K562 (cell line): ENCODE measurements around the gene EIF2S2. TPM values are rescaled to one million over a fixed set of nuclear protein-coding genes. Genes with fewer than 3 reads are reported as not detected.

Source experiments
- ATAC-seq: fragments of 200-7000 bp; cut with Tn5 transposase; 3 replicates; pipeline ENCODE4 v1.9.1; 2020; ENCODE audit warnings: moderate library complexity
- BruUV-seq: library from RNA; stranded (reverse); fragments of 400-500 nt; replicated peaks from 2 replicates; lab custom pipeline; 2021; lab: Mats Ljungman, UMichigan
- CTCF ChIA-PET: fragments of 300-600 bp; formaldehyde crosslinking; extraction: SDS; loops from one replicate; lab custom pipeline; 2021; ENCODE audit warnings: low intra/inter-chr PET ratio; lab: Yijun Ruan, JAX
- POLR2A ChIA-PET: fragments of 300-600, 350-650 bp; sonication (Branson Sonifier 250); formaldehyde crosslinking; extraction: SDS; loops from one replicate; lab custom pipeline; 2021; ENCODE audit warnings: antibody characterized with exemption, inconsistent platforms; lab: Yijun Ruan, JAX
- DNase-seq, 4 experiments: peaks; one replicate each; pipeline versions ENCODE4 v3.0.0 to v3.0.0-alpha.2; 2011 to 2018; ENCODE audit warnings: low spot score in 3 of 4, mixed read lengths in 3 of 4; ENCODE audit errors: extremely low read depth in 1 of 4
- FAIRE-seq: peaks from 2 replicates; lab custom pipeline; 2011; peaks lifted over from hg19 to GRCh38; lab: Jason Lieb, UNC
- H2AFZ ChIP-seq: 2 replicates; pipeline ENCODE4 v1.6.0; 2011; ENCODE audit warnings: low read depth, low read length, control low read depth, inconsistent platforms
- H3K27ac ChIP-seq: fragments of 200-600 bp; 3 replicates; pipeline ENCODE4 v1.8.0; 2011; ENCODE audit warnings: low read depth, mild to moderate bottlenecking, control low read depth, inconsistent platforms, low read length, moderate library complexity, mixed read lengths; ENCODE audit errors: extremely low read depth
- H3K27me3 ChIP-seq, 2 experiments: fragments of 300-600 bp in 1 of 2; 2 replicates in 1 of 2; 3 replicates in 1 of 2; pipeline versions ENCODE4 v1.6.0 to v1.8.0; 2011; ENCODE audit warnings: inconsistent platforms in 2 of 2, low read length in 2 of 2, mild to moderate bottlenecking in 1 of 2, mixed read lengths in 1 of 2, moderate library complexity in 1 of 2; ENCODE audit not compliant: control insufficient read depth in 2 of 2, insufficient read depth in 2 of 2
- H3K36me3 ChIP-seq: fragments of 300-600 bp; 3 replicates; pipeline ENCODE4 v1.8.0; 2011; ENCODE audit warnings: mild to moderate bottlenecking, low read length, inconsistent platforms; ENCODE audit not compliant: control insufficient read depth, insufficient read depth
- H3K4me1 ChIP-seq, 2 experiments: fragments of 200-600 bp in 1 of 2; replicated peaks in 1 of 2; 2 replicates in 1 of 2; 3 replicates in 1 of 2; pipeline versions ENCODE4 v1.5.1 to v1.8.0; 2011; ENCODE audit warnings: inconsistent platforms in 2 of 2, low read length in 2 of 2, mild to moderate bottlenecking in 1 of 2, mixed read lengths in 1 of 2, moderate library complexity in 1 of 2; ENCODE audit not compliant: control insufficient read depth in 2 of 2, insufficient read depth in 2 of 2
- H3K4me2 ChIP-seq: 2 replicates; pipeline ENCODE4 v1.6.1; 2011; ENCODE audit warnings: low read length, control low read depth, inconsistent platforms, mixed read lengths; ENCODE audit not compliant: insufficient read depth
- H3K4me3 ChIP-seq: fragments of 200-600 bp; sonication (generic), shearing (Covaris generic); 2 replicates; pipeline ENCODE4 v1.5.1; 2016; ENCODE audit warnings: control low read depth, inconsistent platforms
- H3K79me2 ChIP-seq: fragments of 200-600 bp; 3 replicates; pipeline ENCODE4 v1.8.0; 2011; ENCODE audit warnings: low read length, inconsistent platforms; ENCODE audit not compliant: control insufficient read depth, insufficient read depth
- H3K9ac ChIP-seq, 2 experiments: 2 replicates each; pipeline versions ENCODE4 v1.6.0 to v1.6.1; 2011; ENCODE audit warnings: low read depth in 2 of 2, low read length in 2 of 2, control low read depth in 1 of 2, inconsistent platforms in 1 of 2, mild to moderate bottlenecking in 1 of 2, mixed read lengths in 1 of 2; ENCODE audit not compliant: insufficient read depth in 1 of 2
- H3K9me1 ChIP-seq: one replicate; pipeline ENCODE4 v1.6.0; 2011; ENCODE audit warnings: inconsistent platforms, mild to moderate bottlenecking, low read length, moderate library complexity; ENCODE audit not compliant: control insufficient read depth, insufficient read depth
- H3K9me3 ChIP-seq: replicated peaks from 2 replicates; pipeline ENCODE4 v1.5.1; 2011; ENCODE audit warnings: low read depth, low read length, inconsistent platforms; ENCODE audit not compliant: control insufficient read depth, insufficient read depth
- H4K20me1 ChIP-seq: replicated peaks from 2 replicates; pipeline ENCODE4 v1.6.1; 2011; ENCODE audit warnings: low read length, inconsistent platforms, mixed read lengths; ENCODE audit not compliant: control insufficient read depth, insufficient read depth
- ATF1 ChIP-seq, 2 experiments: fragments of 450-650 bp in 1 of 2; IDR thresholded peaks; 2 replicates each; pipeline ENCODE4 v1.6.1; 2016; ENCODE audit warnings: missing compliant biosample characterization in 1 of 2, missing genetic modification characterization in 1 of 2
- CTBP1 ChIP-seq: fragments of 450-650 bp; IDR thresholded peaks from 2 replicates; pipeline ENCODE4 v1.6.1; 2016; ENCODE audit warnings: borderline replicate concordance
- DEAF1 ChIP-seq: fragments of 450-650 bp; formaldehyde crosslinking; IDR thresholded peaks from 2 replicates; pipeline ENCODE4 v1.4.0; 2020; ENCODE audit warnings: mild to moderate bottlenecking, moderate library complexity
- ETV1 ChIP-seq: fragments of 450-650 bp; conservative IDR thresholded peaks from 2 replicates; pipeline ENCODE4 v1.6.1; 2016; ENCODE audit warnings: missing genetic modification characterization, control low read depth, low read depth, missing compliant biosample characterization
- FOXA3 ChIP-seq, 2 experiments: fragments of 450-650 bp in 1 of 2; sonication (generic) in 1 of 2; formaldehyde crosslinking; IDR thresholded peaks in 1 of 2; conservative IDR thresholded peaks in 1 of 2; 2 replicates each; pipeline versions ENCODE4 v1.4.0 to v1.8.0; 2020 to 2022; ENCODE audit warnings: mild to moderate bottlenecking in 2 of 2, missing genetic modification reagents in 1 of 2
- MBD2 ChIP-seq: sonication (generic); IDR thresholded peaks from 2 replicates; pipeline ENCODE4 v1.6.1; 2016; ENCODE audit warnings: low read depth, borderline replicate concordance
- RBFOX2 ChIP-seq: fragments of 200-400 bp; formaldehyde crosslinking; IDR thresholded peaks from 2 replicates; pipeline ENCODE4 v1.6.1; 2017; ENCODE audit warnings: low read depth, mild to moderate bottlenecking, low read length, moderate library complexity
- RCOR1 ChIP-seq, 2 experiments: IDR thresholded peaks; 2 replicates each; pipeline ENCODE4 v1.6.1; 2012; ENCODE audit warnings: low read depth in 2 of 2, low read length in 2 of 2, borderline replicate concordance in 1 of 2, improper control_type of control experiment in 1 of 2
- RFX7 ChIP-seq: fragments of 250-450 bp; sonication (Bioruptor Pico); IDR thresholded peaks from 2 replicates; pipeline ENCODE4 v1.5.1; 2021; ENCODE audit warnings: mild to moderate bottlenecking
- TCF3 ChIP-seq: sonication (generic); formaldehyde crosslinking; IDR thresholded peaks from 2 replicates; pipeline ENCODE4 v1.4.0; 2020; ENCODE audit warnings: mild to moderate bottlenecking, missing genetic modification reagents
- ZBTB43 ChIP-seq: sonication (generic); formaldehyde crosslinking; IDR thresholded peaks from 2 replicates; pipeline ENCODE4 v1.8.0; 2023; ENCODE audit warnings: mild to moderate bottlenecking, missing genetic modification reagents
- ZNF316 ChIP-seq: fragments of 450-650 bp; IDR thresholded peaks from 2 replicates; pipeline ENCODE4 v1.6.1; 2016
- ZNF668 ChIP-seq: fragments of 250-450 bp; sonication (Bioruptor Pico); IDR thresholded peaks from 2 replicates; pipeline ENCODE4 v1.8.0; 2022; ENCODE audit warnings: mild to moderate bottlenecking, inconsistent platforms
- ZNF696 ChIP-seq: fragments of 250-450 bp; sonication (Bioruptor Pico); conservative IDR thresholded peaks from 2 replicates; pipeline ENCODE4 v1.4.0; 2020; ENCODE audit warnings: mild to moderate bottlenecking, moderate library complexity
- WGBS: fragments of 100-300 bp; shearing (Covaris generic); methylation state at CpG from one replicate; pipeline ENCODE4 v1.1.6; 2016; ENCODE audit warnings: low coverage, mixed read lengths; ENCODE audit not compliant: insufficient coverage; ENCODE audit errors: missing lambda C conversion rate; 5-methylcytosine and 5-hydroxymethylcytosine counted together
- in situ Hi-C: fragments of 300-500 bp; cut with MboI; formaldehyde crosslinking; loops from 4 replicates; pipeline ENCODE4 v1.15.0; 2018; ENCODE audit warnings: inconsistent platforms, mixed read lengths
- intact Hi-C: fragments of 100-400 bp; cut with micrococcal nuclease; formaldehyde crosslinking; loops from 2 replicates; pipeline ENCODE4 v1.14.2; 2022
- polyA plus RNA-seq, 8 experiments: library from polyadenylated mRNA; depleted of rRNA in 4 of 8; stranded (reverse) in 5 of 8; unstranded in 3 of 8; fragments of >200 nt; fragmentation: Nextera tagmentation in 2 of 8; fragmentation: Illumina TruSeq in 1 of 8; extraction: Ambion mirVana in 2 of 8; extraction: Trizol in 1 of 8; gene quantifications; 2 replicates each; pipeline versions ENCODE4 v1.2.1 to v1.2.3, GENCODE V29; 2011 to 2014; ENCODE audit warnings: inconsistent platforms in 1 of 8, missing spikeins in 1 of 8
- total RNA-seq, 7 experiments: library from RNA; depleted of rRNA in 6 of 7; stranded (reverse); fragments of >200 nt in 6 of 7; fragmentation: Illumina TruSeq in 2 of 7; extraction: Trizol in 2 of 7; gene quantifications; 2 replicates each; pipeline versions ENCODE4 v1.2.1 to v1.2.3, GENCODE V29; 2011 to 2021; ENCODE audit warnings: low replicate concordance in 1 of 7

The EIF2S2 gene
- total and polyA plus RNA-seq, 9 of the 15 experiments (the other 6 are each of a cell fraction or from before 2014, with no cell fraction given) = 79.7 to 220 (median 154) TPM

DNA sequence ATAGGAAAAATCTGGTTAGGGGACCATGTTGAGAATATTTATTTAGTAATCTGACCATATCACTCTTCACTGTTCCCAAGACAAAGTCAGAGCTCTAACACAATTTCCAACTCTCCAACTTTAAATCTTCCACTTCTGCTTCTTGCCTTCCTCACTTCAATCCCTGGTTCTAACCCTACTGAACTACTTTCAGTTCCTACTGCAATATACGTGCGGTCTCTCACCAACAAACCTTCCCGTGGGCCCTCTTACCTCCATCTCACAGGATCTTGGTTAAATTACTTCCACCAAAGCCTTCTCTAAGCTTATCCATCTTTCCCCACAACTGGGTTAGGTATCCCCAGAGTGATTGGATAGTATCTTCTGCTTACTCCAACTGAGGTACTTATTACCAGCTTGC lies 8.0 kb downstream of the EIF2S2 start:
- BruUV-seq = no TSS peak
- POLR2A ChIA-PET = interaction anchor here (0.7 to 5.3 kb wide), 4 partner anchors 8 to 21 kb away, joined by 4 to 32 read pairs (median 5); partner anchors contain the start of gene EIF2S2
- peaks cover 5% of the 10 kb centered on the region for H3K9me1 ChIP-seq
- CTCF ChIA-PET = no interaction called here
- no peaks in the 10 kb centered on the region for H3K9me3 ChIP-seq
- FAIRE-seq (no peak), ATAC-seq (no peak), DNase-seq (no peak)
- 95% methylated on average over 3 of the region's 3 CpGs for WGBS
- intact Hi-C loops (no loop called here), in situ Hi-C loops (no loop called here)
- H3K4me1 ChIP-seq = peaks cover 0 to 11% of the 10 kb centered on the region in 2 experiments; a peak in 2 of 5 replicates
- H3K4me2 ChIP-seq = no peak overlapping the region
- TF ChIP-seq FOXA3 (CRISPR knock-in tag; conservative IDR thresholded peaks at IDR 0.05 in 1 of 2, IDR thresholded peaks at IDR 0.05 in 1 of 2) (no peak), TCF3 (CRISPR knock-in tag) (no peak), CTBP1 (no peak), RBFOX2 (0 out of 2 replicates have a peak, but pooled peaks have one; percentile 4), ETV1 (tag) (no peak), ZNF668 (no peak)
- H2AFZ ChIP-seq = no peak overlapping the region
- H3K27me3 ChIP-seq = no peaks in the 10 kb centered on the region
- H3K79me2 ChIP-seq = peaks cover 93% of the 10 kb centered on the region
- H3K36me3 ChIP-seq = peaks cover 98% of the 10 kb centered on the region
- no peak overlapping the region for H3K4me3 ChIP-seq
- H3K27ac ChIP-seq = no peak overlapping the region
- peaks cover 28% of the 10 kb centered on the region for H4K20me1 ChIP-seq
- no peak overlapping the region for H3K9ac ChIP-seq

GRCh38 chr20:34102342-34102741 lies 9.7 kb downstream of the EIF2S2 start:
- H3K4me3 ChIP-seq = no peak overlapping the region
- POLR2A ChIA-PET = interaction anchor here (1.3 to 5.3 kb wide), 2 partner anchors 9 to 10 kb away, joined by 4 to 32 read pairs; partner anchors contain the start of gene EIF2S2
- 100% methylated on average over 2 of the region's 2 CpGs for WGBS
- intact Hi-C loops = no loop called here
- peaks cover 98% of the 10 kb centered on the region for H3K36me3 ChIP-seq
- H3K4me2 ChIP-seq = no peak overlapping the region
- peaks cover 84% of the 10 kb centered on the region for H3K79me2 ChIP-seq
- no peak for FAIRE-seq
- peaks cover 11% of the 10 kb centered on the region; the same call in 1 of the 2 replicates for H4K20me1 ChIP-seq
- H3K9me1 ChIP-seq = peaks cover 4% of the 10 kb centered on the region
- no peaks in the 10 kb centered on the region for H3K4me1 ChIP-seq
- no peak for ATAC-seq
- H2AFZ ChIP-seq = no peak overlapping the region
- no peak overlapping the region for H3K27ac ChIP-seq
- no peaks in the 10 kb centered on the region for H3K9me3 ChIP-seq
- CTCF ChIA-PET = no interaction called here
- no TSS peak for BruUV-seq
- no peak for DNase-seq
- in situ Hi-C loops = no loop called here
- H3K27me3 ChIP-seq = no peaks in the 10 kb centered on the region
- no peak for TF ChIP-seq RCOR1 (IDR thresholded peaks at IDR 0.05; ENCODE audit: borderline replicate concordance in 1 of 2, low read depth in 2 of 2, low read length in 2 of 2)
- no peak for TF ChIP-seq RFX7 (CRISPR knock-in tag)
- TF ChIP-seq MBD2 = no peak
- TF ChIP-seq ZNF696 (CRISPR knock-in tag) = no peak
- TF ChIP-seq ZBTB43 = no peak
- TF ChIP-seq DEAF1 = no peak
- no peak for TF ChIP-seq ZNF316
- TF ChIP-seq ATF1 (CRISPR knock-in tag; IDR thresholded peaks at IDR 0.05) = no peak
- TF ChIP-seq ATF1 (tag; IDR thresholded peaks at IDR 0.05) = no peak
- H3K9ac ChIP-seq = no peak overlapping the region
